Neural cell (in vitro differentiated cells): ENCODE data around the gene CCDC158. TPM values are rescaled to one million over a fixed set of nuclear protein-coding genes. Genes with fewer than 3 reads are reported as not detected.

Experiments used
- H2AFZ ChIP-seq: fragments of 200-600, 300-800 bp; sonication (generic), shearing (Covaris generic); 2 replicates; pipeline ENCODE4 v1.6.0; 2014; ENCODE audit warnings: low read depth, mild to moderate bottlenecking, antibody characterized with exemption, low read length, moderate library complexity
- H3F3A ChIP-seq: fragments of 200-600 bp; shearing (Covaris generic); 2 replicates; pipeline ENCODE4 v1.6.1; 2016; ENCODE audit warnings: mild to moderate bottlenecking, moderate library complexity, mixed read lengths, antibody characterized with exemption, low read length; ENCODE audit not compliant: insufficient read depth, poor library complexity, severe bottlenecking
- H3K27ac ChIP-seq: fragments of 200-600, 300-800 bp; sonication (generic), shearing (Covaris generic); 2 replicates; pipeline ENCODE4 v1.5.1; 2014; ENCODE audit warnings: mild to moderate bottlenecking, low read length, moderate library complexity
- H3K27me3 ChIP-seq: fragments of 300-800, 200-600 bp; sonication (generic), shearing (Covaris generic); 2 replicates; pipeline ENCODE4 v1.6.0; 2014; ENCODE audit warnings: mild to moderate bottlenecking, low read depth, low read length, moderate library complexity; ENCODE audit not compliant: insufficient read depth
- H3K36me3 ChIP-seq: fragments of 300-800, 200-600 bp; sonication (generic), shearing (Covaris generic); 2 replicates; pipeline ENCODE4 v1.5.1; 2014; ENCODE audit warnings: mild to moderate bottlenecking, antibody characterized with exemption, low read length, moderate library complexity; ENCODE audit not compliant: insufficient read depth
- H3K4me2 ChIP-seq: fragments of 300-800, 200-600 bp; sonication (generic), shearing (Covaris generic); 2 replicates; pipeline ENCODE4 v1.6.0; 2014; ENCODE audit warnings: mild to moderate bottlenecking, low read length
- H3K4me3 ChIP-seq: fragments of 300-800, 200-600 bp; sonication (generic), shearing (Covaris generic); 2 replicates; pipeline ENCODE4 v1.5.1; 2014; ENCODE audit warnings: mild to moderate bottlenecking, low read length, moderate library complexity
- H3K79me2 ChIP-seq: fragments of 200-600 bp; shearing (Covaris generic); replicated peaks from 2 replicates; pipeline ENCODE4 v1.6.0; 2014; ENCODE audit warnings: mild to moderate bottlenecking, low read length, moderate library complexity; ENCODE audit not compliant: insufficient read depth
- H3K9ac ChIP-seq: fragments of 300-800, 200-600 bp; sonication (generic), shearing (Covaris generic); 2 replicates; pipeline ENCODE4 v1.6.1; 2016; ENCODE audit warnings: mild to moderate bottlenecking, low read length, mixed read lengths
- H3K9me2 ChIP-seq: fragments of 200-600 bp; shearing (Covaris generic); 2 replicates; pipeline ENCODE4 v1.6.1; 2016; ENCODE audit warnings: mild to moderate bottlenecking, low read length, mixed read lengths; ENCODE audit not compliant: insufficient read depth
- H3K9me3 ChIP-seq: fragments of 200-600, 300-800 bp; sonication (generic), shearing (Covaris generic); 2 replicates; pipeline ENCODE4 v1.6.1; 2016; ENCODE audit warnings: mild to moderate bottlenecking, mixed run types, low read length, moderate library complexity, mixed read lengths
- H4K20me1 ChIP-seq: fragments of 200-600 bp; shearing (Covaris generic); 2 replicates; pipeline ENCODE4 v1.6.1; 2016; ENCODE audit warnings: mild to moderate bottlenecking, mixed run types; ENCODE audit not compliant: insufficient read depth
- CTCF ChIP-seq: fragments of 450-650 bp; IDR thresholded peaks from 2 replicates; pipeline ENCODE4 v1.5.1; 2014; ENCODE audit warnings: antibody characterized with exemption, mild to moderate bottlenecking, moderate library complexity; ENCODE audit not compliant: poor library complexity, severe bottlenecking
- EP300 ChIP-seq: fragments of 450-650 bp; conservative IDR thresholded peaks from 2 replicates; pipeline ENCODE4 v1.6.1; 2014; ENCODE audit warnings: antibody characterized with exemption, mild to moderate bottlenecking, moderate library complexity; ENCODE audit not compliant: poor library complexity, severe bottlenecking
- EZH2 ChIP-seq: fragments of 200-600, 300-800 bp; shearing (Covaris generic), sonication (generic); IDR thresholded peaks from 2 replicates; pipeline ENCODE4 v1.6.1; 2014; ENCODE audit warnings: antibody characterized with exemption, low read length, borderline replicate concordance, mild to moderate bottlenecking; ENCODE audit not compliant: insufficient read depth, poor library complexity, severe bottlenecking
- MXI1 ChIP-seq: fragments of 450-650 bp; conservative IDR thresholded peaks from 2 replicates; pipeline ENCODE4 v1.6.1; 2014; ENCODE audit warnings: antibody characterized with exemption, mild to moderate bottlenecking; ENCODE audit not compliant: poor library complexity, severe bottlenecking
- POLR2AphosphoS5 ChIP-seq: IDR thresholded peaks from 2 replicates; pipeline ENCODE4 v1.6.1; 2012
- RAD21 ChIP-seq: fragments of 450-650 bp; conservative IDR thresholded peaks from 2 replicates; pipeline ENCODE4 v1.6.1; 2014; ENCODE audit warnings: antibody characterized with exemption, mild to moderate bottlenecking, moderate library complexity
- REST ChIP-seq: IDR thresholded peaks from 2 replicates; pipeline ENCODE4 v1.6.1; 2012; ENCODE audit warnings: borderline replicate concordance
- SMC3 ChIP-seq: fragments of 450-650 bp; conservative IDR thresholded peaks from 2 replicates; pipeline ENCODE4 v1.6.1; 2014; ENCODE audit warnings: antibody characterized with exemption, mild to moderate bottlenecking, moderate library complexity; ENCODE audit not compliant: poor library complexity
- TAF1 ChIP-seq: IDR thresholded peaks from 2 replicates; pipeline ENCODE4 v1.6.1; 2012; ENCODE audit warnings: low read depth
- polyA plus RNA-seq: library from polyadenylated mRNA; depleted of rRNA; stranded (reverse); fragments of >200 nt; gene quantifications from 2 replicates; pipeline ENCODE4 v1.2.3, GENCODE V29; 2014

The CCDC158 gene
- polyA plus RNA-seq, 1 donor from 2014 or later, result not detected

GRCh38 chr4:76309939-76310550 lies 110.9 kb downstream of the CCDC158 start:
- H3K79me2 ChIP-seq, result no peaks in the 10 kb centered on the region
- H3K9me2 ChIP-seq, result no peaks in the 10 kb centered on the region
- peaks cover 27% of the 10 kb centered on the region for H3K27me3 ChIP-seq
- H3K27ac ChIP-seq, result no peak overlapping the region
- H3K4me2 ChIP-seq, result no peak overlapping the region
- H3F3A ChIP-seq, result no peaks in the 10 kb centered on the region
- H4K20me1 ChIP-seq, result no peaks in the 10 kb centered on the region
- H2AFZ ChIP-seq, result no peak overlapping the region
- TF ChIP-seq TAF1, result no peak
- TF ChIP-seq EZH2, result no peak
- TF ChIP-seq RAD21, result no peak
- no peak for TF ChIP-seq SMC3
- TF ChIP-seq MXI1, result no peak
- no peak for TF ChIP-seq POLR2AphosphoS5
- TF ChIP-seq EP300, result no peak
- TF ChIP-seq CTCF, result no peak
- no peak for TF ChIP-seq REST
- no peak overlapping the region for H3K9ac ChIP-seq
- no peaks in the 10 kb centered on the region for H3K9me3 ChIP-seq
- no peaks in the 10 kb centered on the region for H3K36me3 ChIP-seq
- no peak overlapping the region for H3K4me3 ChIP-seq

- Histone ChIP-seq H3F3A (no peaks in the 10 kb centered on the region), H3K27ac (no peak overlapping the region), H3K27me3 (peaks cover 31% of the 10 kb centered on the region), H3K79me2 (no peaks in the 10 kb centered on the region), H2AFZ (no peak overlapping the region), H3K9me2 (no peaks in the 10 kb centered on the region), H3K4me3 (no peak overlapping the region), H3K4me2 (no peak overlapping the region), H3K9me3 (no peaks in the 10 kb centered on the region), H3K36me3 (no peaks in the 10 kb centered on the region), H4K20me1 (no peaks in the 10 kb centered on the region), H3K9ac (no peak overlapping the region)
- TF ChIP-seq TAF1, result no peak
- TF ChIP-seq EZH2, result no peak
- TF ChIP-seq POLR2AphosphoS5, result no peak
- TF ChIP-seq REST, result no peak
- no peak for TF ChIP-seq CTCF
- TF ChIP-seq MXI1, result no peak
These were observed 112.4 kb downstream of the CCDC158 start for GRCh38 chr4:76308548-76308947.
